ENCODE measurements around the gene ODC1.
"Not testable (repeated sequence)": the region's sequence is repeated elsewhere in the genome, so short reads cannot be mapped to it uniquely, and the experiment has no call there.

ODC1 gene

DNA sequence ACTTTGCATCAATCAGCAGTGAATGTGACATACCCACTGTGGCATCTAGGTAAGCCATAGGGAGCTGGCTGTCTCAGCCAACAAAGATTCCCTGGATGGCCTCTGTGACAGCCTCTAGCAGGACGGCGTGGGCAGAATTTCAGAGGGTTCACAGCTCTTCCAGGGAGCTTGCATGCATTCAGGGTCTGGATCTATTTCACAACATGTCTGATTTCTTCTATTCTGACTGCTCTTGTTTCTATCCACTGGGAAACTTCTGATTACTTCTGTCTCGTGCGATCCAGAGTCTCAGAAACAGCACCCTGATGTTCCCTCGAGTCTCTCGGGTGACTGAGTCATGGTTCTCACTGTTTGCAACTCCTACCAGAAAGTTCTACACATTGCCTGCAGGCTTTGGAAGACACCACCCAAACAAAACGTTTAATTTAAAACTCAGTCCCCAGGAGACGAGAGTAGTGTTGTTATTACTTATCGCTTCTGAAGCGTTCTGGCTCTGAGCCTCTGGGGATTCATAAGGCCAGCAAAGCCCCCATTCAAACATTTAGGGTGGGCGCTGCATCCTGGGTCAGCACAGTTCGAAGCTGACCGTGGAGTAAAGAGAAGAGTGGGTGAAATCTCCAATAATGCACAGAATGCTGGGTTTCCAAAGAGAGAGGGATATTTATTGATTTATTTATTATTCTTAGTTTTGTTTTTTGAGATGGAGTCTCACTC is 41.9 kb upstream of the ODC1 start:
- FAIRE-seq (no peak), DNase-seq (ENCODE audit: insufficient read length, low spot score) (no peak)
- TF ChIP-seq POLR2A (IDR thresholded peaks at IDR 0.05; ENCODE audit: low read depth, low read length) = no peak
- no peak for TF ChIP-seq POU2F2 (IDR thresholded peaks at IDR 0.05; ENCODE audit: low read depth, low read length)
- no peak for TF ChIP-seq PAX5 (IDR thresholded peaks at IDR 0.05; ENCODE audit: insufficient read depth, low read length, severe bottlenecking)
- TF ChIP-seq TAF1 (IDR thresholded peaks at IDR 0.05; ENCODE audit: low read depth, low read length) = no peak
- no peak for TF ChIP-seq SPI1 (IDR thresholded peaks at IDR 0.05; ENCODE audit: low read depth, low read length)
- TF ChIP-seq POLR2AphosphoS5 (IDR thresholded peaks at IDR 0.05; ENCODE audit: low read depth, low read length) = no peak

DNA sequence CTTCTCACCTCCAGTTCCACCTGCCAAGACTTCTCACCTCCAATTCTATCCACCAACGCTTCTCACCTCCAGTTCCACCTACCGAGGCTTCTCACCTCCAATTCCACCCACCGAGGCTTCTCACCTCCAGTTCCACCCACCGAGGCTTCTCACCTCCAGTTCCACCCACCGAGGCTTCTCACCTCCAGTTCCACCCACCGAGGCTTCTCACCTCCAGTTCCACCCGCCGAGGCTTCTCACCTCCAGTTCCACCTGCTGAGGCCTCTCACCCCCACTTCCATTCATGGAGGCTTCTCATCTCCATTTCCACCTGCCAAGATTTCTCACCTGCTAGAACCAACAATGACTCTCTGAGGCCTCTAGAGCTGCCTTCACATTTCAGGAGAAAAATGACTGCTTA is 40.0 kb upstream of the ODC1 start:
- DNase-seq (ENCODE audit: insufficient read length, low spot score); FAIRE-seq: not testable (repeated sequence)

DNA sequence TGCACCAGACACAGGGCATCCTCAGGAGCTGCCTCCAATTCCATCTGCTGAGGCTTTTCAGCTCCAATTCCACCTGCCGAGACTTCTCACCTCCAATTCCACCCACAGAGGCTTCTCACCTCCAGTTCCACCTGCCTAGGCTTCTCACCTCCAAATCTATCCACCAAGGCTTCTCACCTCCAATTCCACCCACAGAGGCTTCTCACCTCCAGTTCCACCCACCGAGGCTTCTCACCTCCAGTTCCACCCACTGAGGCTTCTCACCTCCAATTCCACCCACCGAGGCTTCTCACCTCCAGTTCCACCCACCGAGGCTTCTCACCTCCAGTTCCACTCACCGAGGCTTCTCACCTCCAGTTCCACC is 39.6 kb upstream of the ODC1 start:
- FAIRE-seq; DNase-seq (ENCODE audit: insufficient read length, low spot score): not testable (repeated sequence)

DNA sequence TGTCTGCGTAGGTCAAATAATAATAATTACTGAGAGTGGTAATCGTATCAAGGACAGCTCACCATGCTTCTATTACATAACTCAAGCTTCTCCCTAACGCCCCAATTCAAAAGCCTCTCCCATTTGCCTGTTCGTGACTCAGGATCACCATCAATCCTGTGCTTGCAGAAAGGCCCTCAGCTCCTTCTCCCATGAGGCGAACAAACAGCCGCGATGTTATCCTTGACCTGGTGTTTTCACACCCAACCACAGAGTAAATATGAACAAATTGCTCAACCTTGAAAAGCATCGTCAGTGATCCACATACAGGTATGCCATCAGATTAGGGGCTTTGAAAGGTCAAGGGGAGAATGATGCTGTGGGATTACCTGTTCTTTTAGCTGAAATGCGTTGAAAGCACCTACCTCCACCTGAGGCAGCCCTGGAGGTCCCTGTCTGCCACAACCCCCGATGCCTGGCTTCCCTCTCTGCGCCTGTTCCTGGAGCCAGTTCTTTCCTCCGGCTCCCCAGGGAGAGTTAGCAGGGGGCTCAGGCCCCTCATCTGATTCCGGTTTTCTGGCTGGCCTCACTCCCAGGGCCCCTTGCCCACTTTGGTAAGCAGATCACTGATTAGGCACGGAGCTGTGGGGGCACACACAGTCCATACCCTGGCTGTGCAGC is 39.1 kb upstream of the ODC1 start:
- TF ChIP-seq SPI1 (IDR thresholded peaks at IDR 0.05; ENCODE audit: low read depth, low read length) (no peak), PAX5 (IDR thresholded peaks at IDR 0.05; ENCODE audit: insufficient read depth, low read length, severe bottlenecking) (no peak), POU2F2 (IDR thresholded peaks at IDR 0.05; ENCODE audit: low read depth, low read length) (no peak), TAF1 (IDR thresholded peaks at IDR 0.05; ENCODE audit: low read depth, low read length) (no peak), POLR2AphosphoS5 (IDR thresholded peaks at IDR 0.05; ENCODE audit: low read depth, low read length) (no peak), POLR2A (IDR thresholded peaks at IDR 0.05; ENCODE audit: low read depth, low read length) (no peak)
- no peak for FAIRE-seq
- no peak for DNase-seq (ENCODE audit: insufficient read length, low spot score)

DNA sequence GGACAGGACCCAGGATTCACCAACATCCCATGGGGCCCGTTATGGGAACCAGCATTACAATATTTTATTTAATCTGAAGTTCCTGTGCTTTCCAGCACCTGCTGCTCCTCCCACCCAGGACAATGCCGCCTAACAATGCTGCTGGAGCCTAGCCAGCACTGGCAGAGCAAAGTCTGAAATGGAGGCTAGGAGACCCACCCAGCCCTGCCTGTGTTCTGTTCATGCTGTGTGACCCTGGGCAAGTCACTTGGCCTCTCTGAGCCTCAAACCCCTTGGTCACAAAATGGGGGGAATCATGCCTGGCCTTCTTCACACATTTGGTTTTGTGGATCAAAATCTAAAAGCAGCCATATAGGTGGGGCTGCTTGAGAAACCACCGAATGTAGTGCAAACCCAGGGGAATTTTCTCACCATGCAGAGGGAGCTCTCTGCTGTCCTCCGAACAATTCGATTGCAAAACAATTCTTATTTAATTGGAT is 38.5 kb upstream of the ODC1 start:
- DNase-seq (ENCODE audit: insufficient read length, low spot score) (no peak), FAIRE-seq (no peak)
- TF ChIP-seq POLR2A (IDR thresholded peaks at IDR 0.05; ENCODE audit: low read depth, low read length) = no peak
- no peak for TF ChIP-seq SPI1 (IDR thresholded peaks at IDR 0.05; ENCODE audit: low read depth, low read length)
- no peak for TF ChIP-seq TAF1 (IDR thresholded peaks at IDR 0.05; ENCODE audit: low read depth, low read length)
- TF ChIP-seq POU2F2 (IDR thresholded peaks at IDR 0.05; ENCODE audit: low read depth, low read length) = no peak
- no peak for TF ChIP-seq PAX5 (IDR thresholded peaks at IDR 0.05; ENCODE audit: insufficient read depth, low read length, severe bottlenecking)
- no peak for TF ChIP-seq POLR2AphosphoS5 (IDR thresholded peaks at IDR 0.05; ENCODE audit: low read depth, low read length)

DNA sequence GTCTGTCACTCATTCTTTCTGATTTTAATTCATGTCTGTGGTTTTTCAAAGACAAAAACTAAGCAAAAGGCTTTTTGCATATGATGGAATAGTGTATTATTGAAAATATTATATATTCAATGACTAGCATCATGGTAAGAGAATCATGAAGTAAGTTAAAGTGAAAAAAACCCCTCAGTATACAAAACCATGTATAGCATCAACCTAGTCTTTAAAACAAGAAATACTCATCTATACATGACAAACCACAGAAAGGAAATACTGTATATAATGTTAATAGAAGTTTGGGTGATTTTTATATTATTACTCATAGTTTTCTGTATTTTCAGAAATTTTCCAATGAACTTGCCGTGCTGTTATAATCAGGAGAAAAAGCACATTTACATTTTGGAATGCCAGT is 38.0 kb upstream of the ODC1 start:
- FAIRE-seq (no peak), DNase-seq (ENCODE audit: insufficient read length, low spot score) (no peak)
- no peak for TF ChIP-seq TAF1 (IDR thresholded peaks at IDR 0.05; ENCODE audit: low read depth, low read length)

DNA sequence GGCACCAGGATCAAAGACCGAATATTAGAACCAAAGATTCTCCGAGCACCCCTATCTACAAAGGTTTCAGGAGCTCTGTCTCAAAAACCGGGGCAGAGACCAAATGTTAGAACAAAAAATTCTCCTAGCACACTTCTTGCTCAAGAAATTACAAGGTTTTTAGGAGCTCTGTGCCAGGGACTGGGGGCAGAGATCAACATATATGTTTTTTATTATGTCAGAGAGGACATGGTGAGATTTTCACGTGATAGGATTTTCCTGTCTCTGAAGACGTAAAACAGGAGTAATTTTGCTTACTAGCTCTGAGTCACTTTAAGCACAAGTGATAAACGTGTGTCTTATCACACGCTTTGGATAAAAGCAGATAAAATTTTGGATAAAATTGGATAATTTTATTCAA is 34.8 kb upstream of the ODC1 start:
- TF ChIP-seq POLR2AphosphoS5 (IDR thresholded peaks at IDR 0.05; ENCODE audit: low read depth, low read length) = no peak
- TF ChIP-seq POLR2A (IDR thresholded peaks at IDR 0.05; ENCODE audit: low read depth, low read length) = no peak
- TF ChIP-seq TAF1 (IDR thresholded peaks at IDR 0.05; ENCODE audit: low read depth, low read length) = no peak
- TF ChIP-seq POU2F2 (IDR thresholded peaks at IDR 0.05; ENCODE audit: low read depth, low read length) = no peak
- TF ChIP-seq PAX5 (IDR thresholded peaks at IDR 0.05; ENCODE audit: insufficient read depth, low read length, severe bottlenecking) = no peak
- TF ChIP-seq SPI1 (IDR thresholded peaks at IDR 0.05; ENCODE audit: low read depth, low read length) = no peak
- DNase-seq (ENCODE audit: insufficient read length, low spot score) (no peak), FAIRE-seq (no peak)

DNA sequence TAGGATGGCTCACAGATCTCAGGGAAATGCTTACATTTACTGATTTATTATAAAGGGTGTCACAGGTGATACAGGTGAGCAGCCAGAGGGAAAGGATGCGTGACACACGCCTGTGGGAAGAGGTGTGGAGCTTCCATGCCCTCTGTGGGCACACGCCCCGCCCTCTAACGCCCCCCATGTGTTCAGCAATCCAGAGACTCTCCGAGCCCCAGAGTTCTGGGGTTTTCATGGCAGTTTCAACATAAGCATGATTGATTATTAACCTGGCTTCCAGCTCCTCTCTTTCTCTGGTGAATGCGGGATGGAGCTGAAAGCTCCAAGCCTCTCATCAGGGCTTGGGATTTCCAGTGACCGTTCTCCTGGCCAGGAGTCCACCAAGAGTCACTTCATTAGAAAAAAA is 34.3 kb upstream of the ODC1 start:
- DNase-seq (ENCODE audit: insufficient read length, low spot score) (no peak), FAIRE-seq (no peak)
- no peak for TF ChIP-seq PAX5 (IDR thresholded peaks at IDR 0.05; ENCODE audit: insufficient read depth, low read length, severe bottlenecking)
- no peak for TF ChIP-seq POLR2A (IDR thresholded peaks at IDR 0.05; ENCODE audit: low read depth, low read length)
- TF ChIP-seq TAF1 (IDR thresholded peaks at IDR 0.05; ENCODE audit: low read depth, low read length) = no peak
- no peak for TF ChIP-seq POU2F2 (IDR thresholded peaks at IDR 0.05; ENCODE audit: low read depth, low read length)
- TF ChIP-seq SPI1 (IDR thresholded peaks at IDR 0.05; ENCODE audit: low read depth, low read length) = no peak
- TF ChIP-seq POLR2AphosphoS5 (IDR thresholded peaks at IDR 0.05; ENCODE audit: low read depth, low read length) = no peak

DNA sequence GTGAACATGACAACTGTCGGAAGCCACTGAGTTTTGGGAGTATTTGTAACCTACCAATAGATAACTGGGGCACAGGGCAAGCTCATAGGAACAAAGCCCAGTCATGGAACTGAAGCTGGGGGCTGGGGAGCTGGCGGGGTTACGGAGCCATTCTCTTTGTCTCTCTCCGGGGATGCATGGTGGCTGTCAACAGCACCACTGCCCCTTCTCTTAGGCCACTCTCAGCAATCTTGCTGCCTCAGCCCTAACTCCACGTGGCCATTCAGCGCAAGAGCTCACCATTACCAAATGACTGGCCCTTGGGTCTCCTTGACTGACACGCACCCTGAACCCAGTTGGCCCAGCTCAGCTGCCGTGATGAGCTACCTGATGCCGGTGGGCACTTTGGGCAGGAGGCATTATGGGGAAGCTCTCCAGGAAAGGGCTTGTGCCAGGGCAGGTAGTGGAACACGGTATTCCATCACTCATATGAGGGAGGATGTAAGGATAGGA is 33.6 kb upstream of the ODC1 start:
- DNase-seq (ENCODE audit: insufficient read length, low spot score) (no peak), FAIRE-seq (no peak)
- TF ChIP-seq PAX5 (IDR thresholded peaks at IDR 0.05; ENCODE audit: insufficient read depth, low read length, severe bottlenecking) = no peak
- no peak for TF ChIP-seq POLR2A (IDR thresholded peaks at IDR 0.05; ENCODE audit: low read depth, low read length)
- no peak for TF ChIP-seq TAF1 (IDR thresholded peaks at IDR 0.05; ENCODE audit: low read depth, low read length)
- no peak for TF ChIP-seq POLR2AphosphoS5 (IDR thresholded peaks at IDR 0.05; ENCODE audit: low read depth, low read length)
- TF ChIP-seq POU2F2 (IDR thresholded peaks at IDR 0.05; ENCODE audit: low read depth, low read length) = no peak
- no peak for TF ChIP-seq SPI1 (IDR thresholded peaks at IDR 0.05; ENCODE audit: low read depth, low read length)

DNA sequence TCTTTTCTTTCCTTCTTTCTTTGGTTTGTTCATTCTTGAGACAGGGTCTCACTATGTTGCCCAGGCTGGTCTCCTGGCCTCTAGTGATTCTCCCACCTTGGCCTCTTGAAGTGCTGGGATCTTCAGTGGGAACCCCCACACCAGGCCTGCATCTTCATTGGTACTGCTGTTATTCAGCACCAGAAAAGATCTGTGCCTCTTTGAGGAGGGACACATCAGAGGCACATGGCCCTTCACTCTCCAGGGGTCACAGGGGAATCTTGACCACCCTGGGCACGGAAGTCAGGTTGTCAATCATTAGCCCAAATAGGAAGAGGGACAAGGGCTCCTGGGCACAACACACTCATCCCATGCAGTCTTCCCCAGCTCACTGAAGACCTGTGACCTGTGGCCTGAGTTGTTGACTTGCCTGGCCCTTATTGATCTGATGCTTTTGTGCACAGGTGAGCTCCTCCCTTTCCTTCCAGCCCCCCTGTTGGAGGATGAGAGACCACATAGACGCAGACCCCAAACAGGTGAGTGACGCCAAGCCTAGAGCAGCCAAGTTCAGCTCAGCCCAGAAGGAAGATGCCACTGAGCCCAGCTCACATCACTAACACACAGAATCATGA is 33.0 kb upstream of the ODC1 start:
- FAIRE-seq (no peak), DNase-seq (ENCODE audit: insufficient read length, low spot score) (no peak)
- TF ChIP-seq TAF1 (IDR thresholded peaks at IDR 0.05; ENCODE audit: low read depth, low read length) = no peak
